PC-9 (cell line): ENCODE data around the gene DOCK9. TPM values are rescaled to one million over a fixed set of nuclear protein-coding genes. Genes with fewer than 3 reads are reported as not detected.

ENCODE experiments used
- BruUV-seq: library from RNA; stranded (reverse); fragments of 400-500 nt; replicated peaks from 2 replicates; lab custom pipeline; 2021; lab: Mats Ljungman, UMichigan
- CTCF ChIA-PET: fragments of 300-600 bp; sonication (Branson Sonifier 250); formaldehyde crosslinking; loops from one replicate; lab custom pipeline; 2022; ENCODE audit warnings: antibody characterized with exemption; lab: Charles Lee
- POLR2A ChIA-PET: fragments of 300-600 bp; sonication (Branson Sonifier 250); formaldehyde crosslinking; loops from one replicate; lab custom pipeline; 2022; ENCODE audit warnings: antibody characterized with exemption; ENCODE audit not compliant: unreplicated experiment; lab: Charles Lee
- DNase-seq, 2 experiments: peaks; one replicate each; pipeline versions ENCODE4 v3.0.0 to v3.0.0-alpha.2; 2015 to 2022; ENCODE audit warnings: mixed read lengths in 1 of 2
- H2AFZ ChIP-seq: fragments of 200-600 bp; sonication (generic); 2 replicates; pipeline ENCODE4 v1.8.1; 2017; ENCODE audit warnings: antibody characterized with exemption
- H3F3A ChIP-seq: fragments of 200-600 bp; sonication (generic); 2 replicates; pipeline ENCODE4 v1.8.1; 2017; ENCODE audit warnings: antibody characterized with exemption, mild to moderate bottlenecking, low read depth; ENCODE audit not compliant: insufficient read depth
- H3K27ac ChIP-seq: fragments of 200-600 bp; sonication (generic); 2 replicates; pipeline ENCODE4 v1.6.1; 2016; ENCODE audit warnings: mixed run types
- H3K27me3 ChIP-seq: fragments of 200-600 bp; sonication (generic); 2 replicates; pipeline ENCODE4 v1.6.1; 2016; ENCODE audit warnings: low read depth, mixed run types; ENCODE audit not compliant: insufficient read depth
- H3K36me3 ChIP-seq: fragments of 200-600 bp; sonication (generic); 2 replicates; pipeline ENCODE4 v1.6.1; 2016; ENCODE audit warnings: low read depth, mixed run types
- H3K4me1 ChIP-seq: fragments of 200-600 bp; sonication (generic); replicated peaks from 2 replicates; pipeline ENCODE4 v1.6.1; 2016; ENCODE audit warnings: mixed run types; ENCODE audit not compliant: insufficient read depth
- H3K4me2 ChIP-seq: fragments of 200-600 bp; sonication (generic); 2 replicates; pipeline ENCODE4 v1.6.1; 2017; ENCODE audit warnings: mixed run types
- H3K4me3 ChIP-seq: fragments of 200-600 bp; sonication (generic); 2 replicates; pipeline ENCODE4 v1.6.1; 2016; ENCODE audit warnings: mixed run types
- H3K79me2 ChIP-seq: fragments of 200-600 bp; sonication (generic); 2 replicates; pipeline ENCODE4 v1.6.1; 2017; ENCODE audit warnings: low read depth, mixed run types
- H3K9me2 ChIP-seq: fragments of 200-600 bp; sonication (generic); 2 replicates; pipeline ENCODE4 v1.8.1; 2017; ENCODE audit warnings: mild to moderate bottlenecking; ENCODE audit not compliant: insufficient read depth
- H3K9me3 ChIP-seq: fragments of 200-600 bp; sonication (generic); 2 replicates; pipeline ENCODE4 v1.8.1; 2016; ENCODE audit warnings: low read depth; ENCODE audit not compliant: insufficient read depth
- H4K20me1 ChIP-seq: fragments of 200-600 bp; sonication (generic); 2 replicates; pipeline ENCODE4 v1.8.1; 2017; ENCODE audit not compliant: insufficient read depth
- CTCF ChIP-seq: fragments of 200-600 bp; sonication (generic); conservative IDR thresholded peaks from 2 replicates; pipeline ENCODE4 v1.6.1; 2017; ENCODE audit warnings: mixed run types, antibody characterized with exemption, mild to moderate bottlenecking, moderate library complexity
- EZH2 ChIP-seq: fragments of 200-600 bp; sonication (generic); IDR thresholded peaks from 2 replicates; pipeline ENCODE4 v1.8.0; 2017; ENCODE audit warnings: antibody characterized with exemption, low read depth
- intact Hi-C: fragments of 100-400 bp; cut with micrococcal nuclease; formaldehyde crosslinking; loops from one replicate; pipeline ENCODE4 v1.10.0; 2022; ENCODE audit not compliant: unreplicated experiment
- total RNA-seq: library from RNA; stranded (reverse); gene quantifications from 2 replicates; pipeline ENCODE4 v1.2.3, GENCODE V29; 2021

The DOCK9 gene
- total RNA-seq, 1 experiment from 2014 or later, result 69.5 TPM

- Histone ChIP-seq H3K4me2 (no peak overlapping the region), H4K20me1 (no peaks in the 10 kb centered on the region), H3K27me3 (no peaks in the 10 kb centered on the region), H2AFZ (no peak overlapping the region), H3F3A (no peaks in the 10 kb centered on the region), H3K4me1 (no peaks in the 10 kb centered on the region), H3K9me2 (no peaks in the 10 kb centered on the region), H3K9me3 (no peaks in the 10 kb centered on the region), H3K36me3 (0 out of 2 replicates have a peak, but pooled peaks cover 14% of the 10 kb centered on the region), H3K4me3 (no peak overlapping the region), H3K79me2 (no peaks in the 10 kb centered on the region), H3K27ac (no peak overlapping the region)
- no peak for TF ChIP-seq EZH2
- TF ChIP-seq CTCF, result no peak
- ChIA-PET POLR2A (interaction anchor here (0.7 kb wide), 1 partner anchor 345 kb away, joined by 4 read pairs; no protein-coding TSS in a partner anchor), CTCF (no interaction called here)
- DNase-seq, result no peak
- intact Hi-C loops, result no loop called here
- BruUV-seq, result no TSS peak
Measured at GRCh38 chr13:98821372-98822224, 156.3 kb downstream of the DOCK9 start.

- no peaks in the 10 kb centered on the region for H3K79me2 ChIP-seq
- no peak for DNase-seq
- ChIA-PET CTCF (no interaction called here), POLR2A (interaction anchor here (0.7 kb wide), 2 partner anchors 28 to 344 kb away, joined by 4 to 9 read pairs; no protein-coding TSS in a partner anchor)
- H3K9me3 ChIP-seq, result no peaks in the 10 kb centered on the region
- H3F3A ChIP-seq, result no peaks in the 10 kb centered on the region
- H4K20me1 ChIP-seq, result no peaks in the 10 kb centered on the region
- TF ChIP-seq CTCF (no peak), EZH2 (no peak)
- H3K27me3 ChIP-seq, result no peaks in the 10 kb centered on the region
- H3K36me3 ChIP-seq, result 0 out of 2 replicates have a peak, but pooled peaks cover 14% of the 10 kb centered on the region
- H3K4me1 ChIP-seq, result no peaks in the 10 kb centered on the region
- no peak overlapping the region for H3K4me2 ChIP-seq
- no peaks in the 10 kb centered on the region for H3K9me2 ChIP-seq
- no peak overlapping the region for H3K27ac ChIP-seq
- BruUV-seq, result no TSS peak
- intact Hi-C loops, result no loop called here
- no peak overlapping the region for H2AFZ ChIP-seq
- no peak overlapping the region for H3K4me3 ChIP-seq
Measured at GRCh38 chr13:98820744-98821371, 157.0 kb downstream of the DOCK9 start.

GRCh38 chr13:98820300-98820699 is 157.6 kb downstream of the DOCK9 start:
- TF ChIP-seq CTCF (no peak), EZH2 (no peak)
- no peaks in the 10 kb centered on the region for H4K20me1 ChIP-seq
- no peak overlapping the region for H2AFZ ChIP-seq
- 0 out of 2 replicates have a peak, but pooled peaks cover 14% of the 10 kb centered on the region for H3K36me3 ChIP-seq
- no peaks in the 10 kb centered on the region for H3K9me2 ChIP-seq
- H3K4me2 ChIP-seq, result no peak overlapping the region
- H3K79me2 ChIP-seq, result no peaks in the 10 kb centered on the region
- no peaks in the 10 kb centered on the region for H3K4me1 ChIP-seq
- BruUV-seq, result no TSS peak
- H3F3A ChIP-seq, result no peaks in the 10 kb centered on the region
- intact Hi-C loops, result no loop called here
- no peaks in the 10 kb centered on the region for H3K9me3 ChIP-seq
- POLR2A ChIA-PET, result interaction anchor here (0.6 to 0.7 kb wide), 2 partner anchors 29 to 472 kb away, joined by 3 to 9 read pairs; no protein-coding TSS in a partner anchor
- H3K27me3 ChIP-seq, result no peaks in the 10 kb centered on the region
- CTCF ChIA-PET, result no interaction called here
- no peak overlapping the region for H3K4me3 ChIP-seq
- no peak overlapping the region for H3K27ac ChIP-seq
- no peak for DNase-seq
